K562 (cell line): ENCODE measurements around the gene CYP11A1. TPM values are rescaled to one million over a fixed set of nuclear protein-coding genes. Genes with fewer than 3 reads are reported as not detected.
A peak's percentile ranks its signal among the peaks of the same experiment; 100 is the strongest.

ENCODE experiments used
- ATAC-seq: fragments of 200-7000 bp; cut with Tn5 transposase; 3 replicates; pipeline ENCODE4 v1.9.1; 2020; ENCODE audit warnings: moderate library complexity
- BruUV-seq: library from RNA; stranded (reverse); fragments of 400-500 nt; replicated peaks from 2 replicates; lab custom pipeline; 2021; lab: Mats Ljungman, UMichigan
- CTCF ChIA-PET: fragments of 300-600 bp; formaldehyde crosslinking; extraction: SDS; loops from one replicate; lab custom pipeline; 2021; ENCODE audit warnings: low intra/inter-chr PET ratio; lab: Yijun Ruan, JAX
- POLR2A ChIA-PET: fragments of 300-600, 350-650 bp; sonication (Branson Sonifier 250); formaldehyde crosslinking; extraction: SDS; loops from one replicate; lab custom pipeline; 2021; ENCODE audit warnings: antibody characterized with exemption, inconsistent platforms; lab: Yijun Ruan, JAX
- DNase-seq, 4 experiments: peaks; one replicate each; pipeline versions ENCODE4 v3.0.0 to v3.0.0-alpha.2; 2011 to 2018; ENCODE audit warnings: low spot score in 3 of 4, mixed read lengths in 3 of 4; ENCODE audit errors: extremely low read depth in 1 of 4
- FAIRE-seq: peaks from 2 replicates; lab custom pipeline; 2011; peaks lifted over from hg19 to GRCh38; lab: Jason Lieb, UNC
- H2AFZ ChIP-seq: 2 replicates; pipeline ENCODE4 v1.6.0; 2011; ENCODE audit warnings: low read depth, low read length, control low read depth, inconsistent platforms
- H3K27ac ChIP-seq: fragments of 200-600 bp; 3 replicates; pipeline ENCODE4 v1.8.0; 2011; ENCODE audit warnings: low read depth, mild to moderate bottlenecking, control low read depth, inconsistent platforms, low read length, moderate library complexity, mixed read lengths; ENCODE audit errors: extremely low read depth
- H3K27me3 ChIP-seq, 2 experiments: fragments of 300-600 bp in 1 of 2; 2 replicates in 1 of 2; 3 replicates in 1 of 2; pipeline versions ENCODE4 v1.6.0 to v1.8.0; 2011; ENCODE audit warnings: inconsistent platforms in 2 of 2, low read length in 2 of 2, mild to moderate bottlenecking in 1 of 2, mixed read lengths in 1 of 2, moderate library complexity in 1 of 2; ENCODE audit not compliant: control insufficient read depth in 2 of 2, insufficient read depth in 2 of 2
- H3K36me3 ChIP-seq: fragments of 300-600 bp; 3 replicates; pipeline ENCODE4 v1.8.0; 2011; ENCODE audit warnings: mild to moderate bottlenecking, low read length, inconsistent platforms; ENCODE audit not compliant: control insufficient read depth, insufficient read depth
- H3K4me1 ChIP-seq, 2 experiments: fragments of 200-600 bp in 1 of 2; replicated peaks in 1 of 2; 2 replicates in 1 of 2; 3 replicates in 1 of 2; pipeline versions ENCODE4 v1.5.1 to v1.8.0; 2011; ENCODE audit warnings: inconsistent platforms in 2 of 2, low read length in 2 of 2, mild to moderate bottlenecking in 1 of 2, mixed read lengths in 1 of 2, moderate library complexity in 1 of 2; ENCODE audit not compliant: control insufficient read depth in 2 of 2, insufficient read depth in 2 of 2
- H3K4me2 ChIP-seq: 2 replicates; pipeline ENCODE4 v1.6.1; 2011; ENCODE audit warnings: low read length, control low read depth, inconsistent platforms, mixed read lengths; ENCODE audit not compliant: insufficient read depth
- H3K4me3 ChIP-seq: fragments of 200-600 bp; sonication (generic), shearing (Covaris generic); 2 replicates; pipeline ENCODE4 v1.5.1; 2016; ENCODE audit warnings: control low read depth, inconsistent platforms
- H3K79me2 ChIP-seq: fragments of 200-600 bp; 3 replicates; pipeline ENCODE4 v1.8.0; 2011; ENCODE audit warnings: low read length, inconsistent platforms; ENCODE audit not compliant: control insufficient read depth, insufficient read depth
- H3K9ac ChIP-seq, 2 experiments: 2 replicates each; pipeline versions ENCODE4 v1.6.0 to v1.6.1; 2011; ENCODE audit warnings: low read depth in 2 of 2, low read length in 2 of 2, control low read depth in 1 of 2, inconsistent platforms in 1 of 2, mild to moderate bottlenecking in 1 of 2, mixed read lengths in 1 of 2; ENCODE audit not compliant: insufficient read depth in 1 of 2
- H3K9me1 ChIP-seq: one replicate; pipeline ENCODE4 v1.6.0; 2011; ENCODE audit warnings: inconsistent platforms, mild to moderate bottlenecking, low read length, moderate library complexity; ENCODE audit not compliant: control insufficient read depth, insufficient read depth
- H3K9me3 ChIP-seq: replicated peaks from 2 replicates; pipeline ENCODE4 v1.5.1; 2011; ENCODE audit warnings: low read depth, low read length, inconsistent platforms; ENCODE audit not compliant: control insufficient read depth, insufficient read depth
- H4K20me1 ChIP-seq: replicated peaks from 2 replicates; pipeline ENCODE4 v1.6.1; 2011; ENCODE audit warnings: low read length, inconsistent platforms, mixed read lengths; ENCODE audit not compliant: control insufficient read depth, insufficient read depth
- CHD7 ChIP-seq: fragments of 200-600 bp; sonication (generic); IDR thresholded peaks from one replicate; pipeline ENCODE4 v1.6.1; 2012; ENCODE audit warnings: mild to moderate bottlenecking, low read depth, low read length, inconsistent platforms
- CTCFL ChIP-seq: IDR thresholded peaks from 2 replicates; pipeline ENCODE4 v1.6.1; 2011; ENCODE audit warnings: borderline replicate concordance, low read depth, mild to moderate bottlenecking, moderate library complexity, low read length; ENCODE audit not compliant: insufficient read depth, poor library complexity, severe bottlenecking
- ZNF316 ChIP-seq: fragments of 450-650 bp; IDR thresholded peaks from 2 replicates; pipeline ENCODE4 v1.6.1; 2016
- ZNF764 ChIP-seq: fragments of 250-450 bp; sonication (Bioruptor Pico); IDR thresholded peaks from 2 replicates; pipeline ENCODE4 v1.4.0; 2020; ENCODE audit warnings: low read depth, mild to moderate bottlenecking, moderate library complexity
- WGBS: fragments of 100-300 bp; shearing (Covaris generic); methylation state at CpG from one replicate; pipeline ENCODE4 v1.1.6; 2016; ENCODE audit warnings: low coverage, mixed read lengths; ENCODE audit not compliant: insufficient coverage; ENCODE audit errors: missing lambda C conversion rate; 5-methylcytosine and 5-hydroxymethylcytosine counted together
- in situ Hi-C: fragments of 300-500 bp; cut with MboI; formaldehyde crosslinking; loops from 4 replicates; pipeline ENCODE4 v1.15.0; 2018; ENCODE audit warnings: inconsistent platforms, mixed read lengths
- intact Hi-C: fragments of 100-400 bp; cut with micrococcal nuclease; formaldehyde crosslinking; loops from 2 replicates; pipeline ENCODE4 v1.14.2; 2022
- polyA plus RNA-seq, 8 experiments: library from polyadenylated mRNA; depleted of rRNA in 4 of 8; stranded (reverse) in 5 of 8; unstranded in 3 of 8; fragments of >200 nt; fragmentation: Nextera tagmentation in 2 of 8; fragmentation: Illumina TruSeq in 1 of 8; extraction: Ambion mirVana in 2 of 8; extraction: Trizol in 1 of 8; gene quantifications; 2 replicates each; pipeline versions ENCODE4 v1.2.1 to v1.2.3, GENCODE V29; 2011 to 2014; ENCODE audit warnings: inconsistent platforms in 1 of 8, missing spikeins in 1 of 8
- total RNA-seq, 7 experiments: library from RNA; depleted of rRNA in 6 of 7; stranded (reverse); fragments of >200 nt in 6 of 7; fragmentation: Illumina TruSeq in 2 of 7; extraction: Trizol in 2 of 7; gene quantifications; 2 replicates each; pipeline versions ENCODE4 v1.2.1 to v1.2.3, GENCODE V29; 2011 to 2021; ENCODE audit warnings: low replicate concordance in 1 of 7
- TF ChIP-seq, protein P1 (sequence below): fragments of 200-800 bp; sonication (Bioruptor generic); IDR thresholded peaks from 2 replicates; pipeline ENCODE4 v1.6.1; 2017; ENCODE audit warnings: missing genetic modification characterization, missing compliant biosample characterization

Gene CYP11A1
- total and polyA plus RNA-seq, 9 of the 15 experiments (the other 6 are each of a cell fraction or from before 2014, with no cell fraction given): 0.06 to 0.24 (median 0.10) TPM; not detected in 4

- H3K27ac ChIP-seq: no peak overlapping the region
- H3K4me2 ChIP-seq: no peak overlapping the region
- H3K9me3 ChIP-seq: no peaks in the 10 kb centered on the region
- H2AFZ ChIP-seq: peak overlapping the region; percentile 72
- no peaks in the 10 kb centered on the region for H4K20me1 ChIP-seq
- H3K4me3 ChIP-seq: no peak overlapping the region
- in situ Hi-C loops (no loop called here), intact Hi-C loops (no loop called here)
- DNase-seq (no peak), FAIRE-seq (no peak), ATAC-seq (no peak)
- no peaks in the 10 kb centered on the region for H3K27me3 ChIP-seq
- POLR2A ChIA-PET: interaction anchor here (1.5 to 2.3 kb wide), 2 partner anchors 11 to 65 kb away, joined by 5 to 9 read pairs; partner anchors contain the start of gene UBL7
- H3K36me3 ChIP-seq: no peaks in the 10 kb centered on the region
- no peaks in the 10 kb centered on the region for H3K79me2 ChIP-seq
- CTCF ChIA-PET: no interaction called here
- peak overlapping the region in 1 of 2 experiments; percentile 77; a peak in 2 of 4 replicates for H3K9ac ChIP-seq
- H3K9me1 ChIP-seq: no peaks in the 10 kb centered on the region
- 76% methylated on average over 15 of the region's 17 CpGs for WGBS
- no TSS peak for BruUV-seq
- peaks cover 52 to 68% of the 10 kb centered on the region in 2 experiments for H3K4me1 ChIP-seq
- TF ChIP-seq CTCFL: no peak
- peak; percentile 48 for TF ChIP-seq ZNF316
- TF ChIP-seq, protein P1, sequence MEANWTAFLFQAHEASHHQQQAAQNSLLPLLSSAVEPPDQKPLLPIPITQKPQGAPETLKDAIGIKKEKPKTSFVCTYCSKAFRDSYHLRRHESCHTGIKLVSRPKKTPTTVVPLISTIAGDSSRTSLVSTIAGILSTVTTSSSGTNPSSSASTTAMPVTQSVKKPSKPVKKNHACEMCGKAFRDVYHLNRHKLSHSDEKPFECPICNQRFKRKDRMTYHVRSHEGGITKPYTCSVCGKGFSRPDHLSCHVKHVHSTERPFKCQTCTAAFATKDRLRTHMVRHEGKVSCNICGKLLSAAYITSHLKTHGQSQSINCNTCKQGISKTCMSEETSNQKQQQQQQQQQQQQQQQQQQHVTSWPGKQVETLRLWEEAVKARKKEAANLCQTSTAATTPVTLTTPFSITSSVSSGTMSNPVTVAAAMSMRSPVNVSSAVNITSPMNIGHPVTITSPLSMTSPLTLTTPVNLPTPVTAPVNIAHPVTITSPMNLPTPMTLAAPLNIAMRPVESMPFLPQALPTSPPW: no peak
- TF ChIP-seq CHD7: no peak
- no peak for TF ChIP-seq ZNF764 (CRISPR knock-in tag)
Measured at GRCh38 chr15:74395319-74396145, 28.1 kb upstream of the CYP11A1 start.
